ENCODE data around the gene RAP1A. TPM values are rescaled to one million over a fixed set of nuclear protein-coding genes. Genes with fewer than 3 reads are reported as not detected.
"Not testable (repeated sequence)": the region's sequence is repeated elsewhere in the genome, so short reads cannot be mapped to it uniquely, and the experiment has no call there.

RAP1A gene
- total RNA-seq, 2 experiments from 2014 or later: 182 to 214 TPM

- Mint-ChIP-seq H3K27ac (no peak overlapping the region), H3K4me1 (peaks cover 61% of the 10 kb centered on the region), H3K4me3 (no peak overlapping the region), H3K36me3 (ENCODE audit: low read depth) (peaks cover 16% of the 10 kb centered on the region), H3K27me3 (no peaks in the 10 kb centered on the region), H3K9me3 (ENCODE audit: low read depth) (no peaks in the 10 kb centered on the region)
- intact Hi-C loops (cut with DNase I, micrococcal nuclease): loop anchor here in 1 of 2 experiments (2.0 to 5.0 kb wide), 2 partner anchors 24 to 516 kb away; partner anchors contain the start of genes CEPT1 and DRAM2
- ATAC-seq (no peak), DNase-seq (no peak)
- ChIA-PET POLR2A (interaction anchor here (0.8 kb wide), 1 partner anchor 29 kb away, joined by 4 read pairs; no protein-coding TSS in a partner anchor), CTCF (interaction anchor here (0.6 to 1.7 kb wide), 12 partner anchors 9 to 219 kb away, joined by 3 to 9 read pairs (median 3); no protein-coding TSS in a partner anchor)
Observed at GRCh38 chr1:111658622-111659021, 39.0 kb downstream of the RAP1A start.

- DNase-seq (no peak), ATAC-seq (peak; percentile 28)
- POLR2A ChIA-PET: interaction anchor here (0.6 kb wide), 1 partner anchor 1243 kb away, joined by 3 read pairs; no protein-coding TSS in a partner anchor
- CTCF ChIA-PET: interaction anchor here (0.5 to 1.5 kb wide), 6 partner anchors 10 to 1467 kb away, joined by 3 to 5 read pairs (median 4); no protein-coding TSS in a partner anchor
- Mint-ChIP-seq H3K36me3 (ENCODE audit: low read depth) (peaks cover 19% of the 10 kb centered on the region), H3K4me3 (no peak overlapping the region), H3K27ac (no peak overlapping the region), H3K27me3 (no peaks in the 10 kb centered on the region), H3K4me1 (peaks cover 60% of the 10 kb centered on the region), H3K9me3 (ENCODE audit: low read depth) (no peaks in the 10 kb centered on the region)
- intact Hi-C loops (cut with DNase I, micrococcal nuclease): loop anchor here in 1 of 2 experiments (2.0 to 5.0 kb wide), 2 partner anchors 42 to 152 kb away; no protein-coding TSS in a partner anchor
Observed at GRCh38 chr1:111660204-111661150, 40.9 kb downstream of the RAP1A start.

GRCh38 chr1:111664652-111665051 lies 45.1 kb downstream of the RAP1A start:
- H3K27me3 Mint-ChIP-seq: no peaks in the 10 kb centered on the region
- peak overlapping the region; percentile 33 for H3K27ac Mint-ChIP-seq
- ChIA-PET POLR2A (interaction anchor here (0.6 kb wide), 1 partner anchor 14 kb away, joined by 7 read pairs; no protein-coding TSS in a partner anchor), CTCF (interaction anchor here (0.9 to 2.9 kb wide), 8 partner anchors 10 to 196 kb away, joined by 3 to 19 read pairs (median 4); no protein-coding TSS in a partner anchor)
- no peak overlapping the region for H3K4me3 Mint-ChIP-seq
- H3K36me3 Mint-ChIP-seq (ENCODE audit: low read depth): peaks cover 37% of the 10 kb centered on the region
- no peaks in the 10 kb centered on the region for H3K9me3 Mint-ChIP-seq (ENCODE audit: low read depth)
- peaks cover 62% of the 10 kb centered on the region for H3K4me1 Mint-ChIP-seq
- DNase-seq (no peak), ATAC-seq (peak; percentile 31)
- intact Hi-C loops (cut with DNase I, micrococcal nuclease): loop anchor here in 1 of 2 experiments (5.0 kb wide), 1 partner anchor 38 kb away; no protein-coding TSS in a partner anchor

- no peaks in the 10 kb centered on the region for H3K27me3 Mint-ChIP-seq
- intact Hi-C loops (cut with DNase I, micrococcal nuclease): no loop called here
- peaks cover 40% of the 10 kb centered on the region for H3K36me3 Mint-ChIP-seq (ENCODE audit: low read depth)
- no peaks in the 10 kb centered on the region for H3K9me3 Mint-ChIP-seq (ENCODE audit: low read depth)
- POLR2A ChIA-PET: no interaction called here
- CTCF ChIA-PET: interaction anchor here (0.8 to 2.9 kb wide), 9 partner anchors 10 to 197 kb away, joined by 3 to 19 read pairs (median 4); no protein-coding TSS in a partner anchor
- ATAC-seq: no peak
- peak overlapping the region; percentile 7 for H3K27ac Mint-ChIP-seq
- DNase-seq: no peak
- H3K4me1 Mint-ChIP-seq: peaks cover 71% of the 10 kb centered on the region
- no peak overlapping the region for H3K4me3 Mint-ChIP-seq
Observed at GRCh38 chr1:111665497-111665896, 45.9 kb downstream of the RAP1A start.

GRCh38 chr1:111666828-111667227 lies 47.2 kb downstream of the RAP1A start:
- no peaks in the 10 kb centered on the region for H3K9me3 Mint-ChIP-seq (ENCODE audit: low read depth)
- ChIA-PET CTCF (interaction anchor here (0.6 kb wide), 1 partner anchor 45 kb away, joined by 3 read pairs; no protein-coding TSS in a partner anchor), POLR2A (no interaction called here)
- no peak overlapping the region for H3K27ac Mint-ChIP-seq
- peaks cover 81% of the 10 kb centered on the region for H3K4me1 Mint-ChIP-seq
- no peak overlapping the region for H3K4me3 Mint-ChIP-seq
- DNase-seq: no peak
- intact Hi-C loops (cut with DNase I, micrococcal nuclease): no loop called here
- H3K36me3 Mint-ChIP-seq (ENCODE audit: low read depth): peaks cover 41% of the 10 kb centered on the region
- no peak for ATAC-seq
- no peaks in the 10 kb centered on the region for H3K27me3 Mint-ChIP-seq

GRCh38 chr1:111669268-111669667 lies 49.7 kb downstream of the RAP1A start:
- Mint-ChIP-seq H3K36me3 (ENCODE audit: low read depth) (peaks cover 56% of the 10 kb centered on the region), H3K9me3 (ENCODE audit: low read depth) (peaks cover 2% of the 10 kb centered on the region), H3K27me3 (no peaks in the 10 kb centered on the region), H3K27ac (peak overlapping the region; percentile 2), H3K4me1 (peaks cover 73% of the 10 kb centered on the region), H3K4me3 (no peak overlapping the region)
- DNase-seq (no peak), ATAC-seq (no peak)
- intact Hi-C loops (cut with DNase I, micrococcal nuclease): no loop called here
- CTCF ChIA-PET: interaction anchor here (0.6 to 2.0 kb wide), 5 partner anchors 11 to 826 kb away, joined by 3 to 7 read pairs (median 3); no protein-coding TSS in a partner anchor
- POLR2A ChIA-PET: no interaction called here

- Mint-ChIP-seq H3K4me3 (no peak overlapping the region), H3K4me1 (peaks cover 65% of the 10 kb centered on the region), H3K9me3 (ENCODE audit: low read depth) (peaks cover 11% of the 10 kb centered on the region), H3K27me3 (no peaks in the 10 kb centered on the region), H3K36me3 (ENCODE audit: low read depth) (peaks cover 67% of the 10 kb centered on the region), H3K27ac (no peak overlapping the region)
- no peak for ATAC-seq
- intact Hi-C loops (cut with DNase I, micrococcal nuclease): no loop called here
- POLR2A ChIA-PET: no interaction called here
- DNase-seq: no peak
- CTCF ChIA-PET: interaction anchor here (1.0 to 1.2 kb wide), 2 partner anchors 43 to 165 kb away, joined by 3 to 4 read pairs; no protein-coding TSS in a partner anchor
Observed at GRCh38 chr1:111671852-111672251, 52.3 kb downstream of the RAP1A start.

GRCh38 chr1:111672331-111672730 lies 52.7 kb downstream of the RAP1A start:
- Mint-ChIP-seq H3K36me3 (ENCODE audit: low read depth) (peaks cover 69% of the 10 kb centered on the region), H3K27ac (no peak overlapping the region), H3K27me3 (no peaks in the 10 kb centered on the region), H3K4me3 (no peak overlapping the region), H3K4me1 (peaks cover 63% of the 10 kb centered on the region), H3K9me3 (ENCODE audit: low read depth) (peaks cover 11% of the 10 kb centered on the region)
- ATAC-seq (no peak), DNase-seq (no peak)
- ChIA-PET POLR2A (no interaction called here), CTCF (interaction anchor here (0.8 to 1.2 kb wide), 4 partner anchors 9 to 324 kb away, joined by 3 to 4 read pairs (median 4); no protein-coding TSS in a partner anchor)
- intact Hi-C loops (cut with DNase I, micrococcal nuclease): no loop called here

- DNase-seq (no peak), ATAC-seq (no peak)
- Mint-ChIP-seq H3K36me3 (ENCODE audit: low read depth) (peaks cover 93% of the 10 kb centered on the region), H3K9me3 (ENCODE audit: low read depth) (peaks cover 32% of the 10 kb centered on the region), H3K4me1 (peaks cover 23% of the 10 kb centered on the region), H3K27me3 (no peaks in the 10 kb centered on the region), H3K4me3 (no peak overlapping the region), H3K27ac (no peak overlapping the region)
- ChIA-PET POLR2A (interaction anchor here (0.8 kb wide), 1 partner anchor 30 kb away, joined by 6 read pairs; no protein-coding TSS in a partner anchor), CTCF (interaction anchor here (1.9 kb wide), 1 partner anchor 37 kb away, joined by 10 read pairs; no protein-coding TSS in a partner anchor)
- intact Hi-C loops (cut with DNase I, micrococcal nuclease): no loop called here
Observed at GRCh38 chr1:111677604-111678003, 58.0 kb downstream of the RAP1A start.

GRCh38 chr1:111679541-111679940 lies 60.0 kb downstream of the RAP1A start:
- no peak overlapping the region for H3K27ac Mint-ChIP-seq
- no peak for DNase-seq
- H3K36me3 Mint-ChIP-seq (ENCODE audit: low read depth): peaks cover 91% of the 10 kb centered on the region
- H3K4me1 Mint-ChIP-seq: peaks cover 18% of the 10 kb centered on the region
- intact Hi-C loops (cut with DNase I, micrococcal nuclease): no loop called here
- no peaks in the 10 kb centered on the region for H3K27me3 Mint-ChIP-seq
- H3K4me3 Mint-ChIP-seq: no peak overlapping the region
- H3K9me3 Mint-ChIP-seq (ENCODE audit: low read depth): peaks cover 45% of the 10 kb centered on the region
- POLR2A ChIA-PET: no interaction called here
- CTCF ChIA-PET: interaction anchor here (1.1 to 1.8 kb wide), 3 partner anchors 14 to 172 kb away, joined by 4 to 8 read pairs (median 4); no protein-coding TSS in a partner anchor
- ATAC-seq: no peak

- H3K4me3 Mint-ChIP-seq; POLR2A ChIA-PET; ATAC-seq; H3K27ac Mint-ChIP-seq; H3K27me3 Mint-ChIP-seq; intact Hi-C loops (cut with DNase I, micrococcal nuclease); DNase-seq: not testable (repeated sequence)
- CTCF ChIA-PET: interaction anchor here (0.6 to 1.8 kb wide), 4 partner anchors 12 to 172 kb away, joined by 3 to 8 read pairs (median 4); no protein-coding TSS in a partner anchor
- peaks cover 16% of the 10 kb centered on the region for H3K4me1 Mint-ChIP-seq
- peaks cover 47% of the 10 kb centered on the region for H3K9me3 Mint-ChIP-seq (ENCODE audit: low read depth)
- peaks cover 93% of the 10 kb centered on the region for H3K36me3 Mint-ChIP-seq (ENCODE audit: low read depth)
Observed at GRCh38 chr1:111680212-111680800, 60.7 kb downstream of the RAP1A start.

Measured in activated CD4-positive, alpha-beta T cell treated with anti-CD3 and anti-CD28 coated beads for 36 hours (primary cell).